HEK293 (cell line): ENCODE results near the gene LOXL1.

Experiments used
- EGR2 ChIP-seq: fragments of 450-650 bp; formaldehyde crosslinking; IDR thresholded peaks from 2 replicates; pipeline ENCODE4 v1.5.1; 2016; ENCODE audit warnings: low read depth, missing biosample characterization, missing genetic modification characterization
- KLF7 ChIP-seq: fragments of 450-650 bp; formaldehyde crosslinking; IDR thresholded peaks from 2 replicates; pipeline ENCODE4 v1.5.1; 2016; ENCODE audit warnings: missing biosample characterization, missing genetic modification characterization, borderline replicate concordance
- TSHZ1 ChIP-seq: fragments of 450-650 bp; formaldehyde crosslinking; IDR thresholded peaks from 2 replicates; pipeline ENCODE4 v1.5.1; 2016; ENCODE audit warnings: missing biosample characterization, missing genetic modification characterization, borderline replicate concordance
- ZBTB1 ChIP-seq: fragments of 450-650 bp; formaldehyde crosslinking; IDR thresholded peaks from 2 replicates; pipeline ENCODE4 v1.5.1; 2016; ENCODE audit warnings: missing biosample characterization, missing genetic modification characterization
- ZBTB10 ChIP-seq: fragments of 450-650 bp; formaldehyde crosslinking; IDR thresholded peaks from 2 replicates; pipeline ENCODE4 v1.5.1; 2016; ENCODE audit warnings: missing biosample characterization, missing genetic modification characterization
- ZBTB17 ChIP-seq: fragments of 450-650 bp; formaldehyde crosslinking; IDR thresholded peaks from 2 replicates; pipeline ENCODE4 v1.5.1; 2016; ENCODE audit warnings: missing biosample characterization, missing genetic modification characterization
- ZBTB49 ChIP-seq: fragments of 450-650 bp; formaldehyde crosslinking; IDR thresholded peaks from 2 replicates; pipeline ENCODE4 v1.5.1; 2016; ENCODE audit warnings: missing biosample characterization, missing genetic modification characterization, low read depth
- ZFHX2 ChIP-seq: fragments of 450-650 bp; formaldehyde crosslinking; conservative IDR thresholded peaks from 2 replicates; pipeline ENCODE4 v1.5.1; 2016; ENCODE audit warnings: missing biosample characterization, missing genetic modification characterization
- ZNF174 ChIP-seq: fragments of 450-650 bp; formaldehyde crosslinking; IDR thresholded peaks from 2 replicates; pipeline ENCODE4 v1.5.0; 2017; ENCODE audit warnings: missing biosample characterization, mild to moderate bottlenecking, missing genetic modification characterization
- ZNF18 ChIP-seq: fragments of 450-650 bp; formaldehyde crosslinking; IDR thresholded peaks from 2 replicates; pipeline ENCODE4 v1.5.1; 2016; ENCODE audit warnings: missing biosample characterization, missing genetic modification characterization
- ZNF239 ChIP-seq: fragments of 450-650 bp; formaldehyde crosslinking; IDR thresholded peaks from 2 replicates; pipeline ENCODE4 v1.5.1; 2016; ENCODE audit warnings: missing biosample characterization, missing genetic modification characterization
- ZNF324 ChIP-seq: fragments of 450-650 bp; formaldehyde crosslinking; IDR thresholded peaks from 2 replicates; pipeline ENCODE4 v1.5.1; 2016; ENCODE audit warnings: missing biosample characterization, missing genetic modification characterization
- ZNF394 ChIP-seq: fragments of 450-650 bp; formaldehyde crosslinking; IDR thresholded peaks from 2 replicates; pipeline ENCODE4 v1.5.1; 2016; ENCODE audit warnings: missing biosample characterization, missing genetic modification characterization, mild to moderate bottlenecking, moderate library complexity, borderline replicate concordance
- ZNF514 ChIP-seq: fragments of 450-650 bp; formaldehyde crosslinking; IDR thresholded peaks from 2 replicates; pipeline ENCODE4 v1.5.1; 2016; ENCODE audit warnings: missing biosample characterization, missing genetic modification characterization
- ZNF692 ChIP-seq: fragments of 450-650 bp; formaldehyde crosslinking; IDR thresholded peaks from 2 replicates; pipeline ENCODE4 v1.5.1; 2016; ENCODE audit warnings: missing biosample characterization, missing genetic modification characterization
- ZNF830 ChIP-seq: fragments of 450-650 bp; IDR thresholded peaks from 2 replicates; pipeline ENCODE4 v1.5.0; 2018; ENCODE audit warnings: missing biosample characterization, missing genetic modification characterization, low read depth, mild to moderate bottlenecking, moderate library complexity
- ZSCAN30 ChIP-seq: fragments of 450-650 bp; IDR thresholded peaks from 2 replicates; pipeline ENCODE4 v1.5.1; 2018; ENCODE audit warnings: missing biosample characterization, mild to moderate bottlenecking, missing genetic modification characterization, moderate library complexity
- ZSCAN4 ChIP-seq: fragments of 450-650 bp; formaldehyde crosslinking; IDR thresholded peaks from 2 replicates; pipeline ENCODE4 v1.5.1; 2017; ENCODE audit warnings: missing biosample characterization, missing genetic modification characterization

The LOXL1 gene

GRCh38 chr15:73930371-73930770 lies 4.1 kb downstream of the LOXL1 start (continued):
- no peak for TF ChIP-seq ZNF239 (tag by site-specific recombination)
- TF ChIP-seq ZNF18 (tag by site-specific recombination): no peak
- TF ChIP-seq ZNF394 (tag by site-specific recombination): no peak
- no peak for TF ChIP-seq ZNF514 (tag by site-specific recombination)
- TF ChIP-seq ZBTB10 (tag by site-specific recombination): no peak
- TF ChIP-seq ZBTB49 (tag by site-specific recombination): no peak
- TF ChIP-seq TSHZ1 (tag by site-specific recombination): no peak
- TF ChIP-seq ZSCAN4: no peak
- no peak for TF ChIP-seq ZBTB17
- TF ChIP-seq ZSCAN30 (tag by site-specific recombination): no peak
- TF ChIP-seq ZFHX2 (tag by site-specific recombination): peak; percentile 97
- no peak for TF ChIP-seq ZNF174 (tag by site-specific recombination)
- peak; percentile 96 for TF ChIP-seq EGR2 (tag by site-specific recombination)
- TF ChIP-seq ZBTB1 (tag by site-specific recombination): no peak
- TF ChIP-seq ZNF830: no peak
- no peak for TF ChIP-seq ZNF692
- TF ChIP-seq ZNF324 (tag by site-specific recombination): no peak
- TF ChIP-seq KLF7 (tag by site-specific recombination): no peak
- TF ChIP-seq, all 188 proteins: peak for 7
